HepG2 (cell line): Measurements from ENCODE around the gene PSEN2. TPM values are rescaled to one million over a fixed set of nuclear protein-coding genes. Genes with fewer than 3 reads are reported as not detected.

Source experiments
- ATF6 ChIP-seq: sonication (generic); formaldehyde crosslinking; conservative IDR thresholded peaks from 2 replicates; pipeline ENCODE4 v1.4.0; 2020; ENCODE audit warnings: missing genetic modification reagents
- BHLHE40 ChIP-seq: IDR thresholded peaks from 2 replicates; pipeline ENCODE4 v1.6.1; 2011; ENCODE audit warnings: low read length, improper control_type of control experiment
- CREB3 ChIP-seq: sonication (generic); formaldehyde crosslinking; IDR thresholded peaks from 2 replicates; pipeline ENCODE4 v1.5.0; 2020; ENCODE audit warnings: missing genetic modification reagents
- IRF9 ChIP-seq: sonication (generic); formaldehyde crosslinking; IDR thresholded peaks from 2 replicates; pipeline ENCODE4 v1.8.0; 2022; ENCODE audit warnings: missing genetic modification reagents, mild to moderate bottlenecking, borderline replicate concordance
- MAF1 ChIP-seq: sonication (generic); formaldehyde crosslinking; IDR thresholded peaks from 2 replicates; pipeline ENCODE4 v1.5.0; 2020; ENCODE audit warnings: missing genetic modification reagents, borderline replicate concordance
- MAFK ChIP-seq, 2 experiments: IDR thresholded peaks in 1 of 2; conservative IDR thresholded peaks in 1 of 2; 2 replicates each; pipeline ENCODE4 v1.6.1; 2011; ENCODE audit warnings: improper control_type of control experiment in 2 of 2, low read length in 2 of 2
- MTA1 ChIP-seq: sonication (generic); formaldehyde crosslinking; IDR thresholded peaks from 2 replicates; pipeline ENCODE4 v1.4.0; 2020; ENCODE audit warnings: missing genetic modification reagents, mild to moderate bottlenecking, borderline replicate concordance
- NFE2L2 ChIP-seq: fragments of 150-350 bp; IDR thresholded peaks from 2 replicates; pipeline ENCODE4 v1.6.1; 2014; ENCODE audit warnings: low read length
- RFX3 ChIP-seq: IDR thresholded peaks from 2 replicates; pipeline ENCODE4 v1.6.1; 2016; ENCODE audit warnings: missing biosample characterization, missing genetic modification reagents
- TARDBP ChIP-seq: sonication (generic); formaldehyde crosslinking; IDR thresholded peaks from 2 replicates; pipeline ENCODE4 v1.8.0; 2022; ENCODE audit warnings: mild to moderate bottlenecking, missing genetic modification reagents
- ZNF232 ChIP-seq: sonication (generic); formaldehyde crosslinking; IDR thresholded peaks from 2 replicates; pipeline ENCODE4 v1.4.0; 2020; ENCODE audit warnings: missing genetic modification reagents, borderline replicate concordance
- ZNF484 ChIP-seq: sonication (generic); formaldehyde crosslinking; IDR thresholded peaks from 2 replicates; pipeline ENCODE4 v1.5.1; 2020; ENCODE audit warnings: mild to moderate bottlenecking, low read depth, missing genetic modification reagents, borderline replicate concordance
- ZNF691 ChIP-seq: sonication (generic); formaldehyde crosslinking; IDR thresholded peaks from 2 replicates; pipeline ENCODE4 v1.4.0; 2020; ENCODE audit warnings: missing genetic modification reagents, low read depth, mild to moderate bottlenecking, borderline replicate concordance
- ZNF713 ChIP-seq: sonication (generic); formaldehyde crosslinking; IDR thresholded peaks from 2 replicates; pipeline ENCODE4 v1.4.0; 2020; ENCODE audit warnings: mild to moderate bottlenecking, missing genetic modification reagents
- ZNF75D ChIP-seq: sonication (generic); formaldehyde crosslinking; IDR thresholded peaks from 2 replicates; pipeline ENCODE4 v1.8.1; 2023; ENCODE audit warnings: missing genetic modification reagents, mild to moderate bottlenecking, borderline replicate concordance
- ZSCAN12 ChIP-seq: sonication (generic); formaldehyde crosslinking; IDR thresholded peaks from 2 replicates; pipeline ENCODE4 v1.9.0; 2021; ENCODE audit warnings: mild to moderate bottlenecking, missing genetic modification reagents
- polyA plus RNA-seq, 8 experiments: library from polyadenylated mRNA; depleted of rRNA in 3 of 8; stranded (reverse) in 7 of 8; unstranded in 1 of 8; fragments of >200 nt; fragmentation: Illumina TruSeq in 4 of 8; extraction: Trizol in 4 of 8; gene quantifications; 2 replicates each; pipeline versions ENCODE4 v1.2.1 to v1.2.3, GENCODE V29; 2011 to 2016; ENCODE audit warnings: low read depth in 4 of 8, missing spikeins in 1 of 8, mixed read lengths in 1 of 8; ENCODE audit not compliant: insufficient read depth in 1 of 8
- total RNA-seq, 5 experiments: library from RNA; depleted of rRNA; stranded (reverse); fragments of >200 nt; fragmentation: Illumina TruSeq; extraction: Trizol; gene quantifications; 2 replicates each; pipeline ENCODE4 v1.2.3, GENCODE V29; 2016; ENCODE audit warnings: low read depth in 1 of 5
- TF ChIP-seq, protein P1 (sequence below): sonication (generic); formaldehyde crosslinking; IDR thresholded peaks from 2 replicates; pipeline ENCODE4 v1.8.0; 2022; ENCODE audit warnings: missing genetic modification reagents, mild to moderate bottlenecking, moderate library complexity, borderline replicate concordance
- TF ChIP-seq, protein P2 (sequence below): sonication (generic); formaldehyde crosslinking; IDR thresholded peaks from 2 replicates; pipeline ENCODE4 v1.4.0; 2020; ENCODE audit warnings: low read depth, mild to moderate bottlenecking, missing genetic modification reagents
- TF ChIP-seq, protein P3 (sequence below): sonication (generic); formaldehyde crosslinking; IDR thresholded peaks from 2 replicates; pipeline ENCODE4 v1.4.0; 2020; ENCODE audit warnings: missing genetic modification reagents

PSEN2 gene
- total and polyA plus RNA-seq, 2 of the 13 experiments (the other 11 are each of a cell fraction or from before 2014, with no cell fraction given), result 5.9 to 13.1 TPM

- TF ChIP-seq, protein P1, sequence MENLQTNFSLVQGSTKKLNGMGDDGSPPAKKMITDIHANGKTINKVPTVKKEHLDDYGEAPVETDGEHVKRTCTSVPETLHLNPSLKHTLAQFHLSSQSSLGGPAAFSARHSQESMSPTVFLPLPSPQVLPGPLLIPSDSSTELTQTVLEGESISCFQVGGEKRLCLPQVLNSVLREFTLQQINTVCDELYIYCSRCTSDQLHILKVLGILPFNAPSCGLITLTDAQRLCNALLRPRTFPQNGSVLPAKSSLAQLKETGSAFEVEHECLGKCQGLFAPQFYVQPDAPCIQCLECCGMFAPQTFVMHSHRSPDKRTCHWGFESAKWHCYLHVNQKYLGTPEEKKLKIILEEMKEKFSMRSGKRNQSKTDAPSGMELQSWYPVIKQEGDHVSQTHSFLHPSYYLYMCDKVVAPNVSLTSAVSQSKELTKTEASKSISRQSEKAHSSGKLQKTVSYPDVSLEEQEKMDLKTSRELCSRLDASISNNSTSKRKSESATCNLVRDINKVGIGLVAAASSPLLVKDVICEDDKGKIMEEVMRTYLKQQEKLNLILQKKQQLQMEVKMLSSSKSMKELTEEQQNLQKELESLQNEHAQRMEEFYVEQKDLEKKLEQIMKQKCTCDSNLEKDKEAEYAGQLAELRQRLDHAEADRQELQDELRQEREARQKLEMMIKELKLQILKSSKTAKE (CRISPR knock-in tag), result no peak
- TF ChIP-seq, protein P2, sequence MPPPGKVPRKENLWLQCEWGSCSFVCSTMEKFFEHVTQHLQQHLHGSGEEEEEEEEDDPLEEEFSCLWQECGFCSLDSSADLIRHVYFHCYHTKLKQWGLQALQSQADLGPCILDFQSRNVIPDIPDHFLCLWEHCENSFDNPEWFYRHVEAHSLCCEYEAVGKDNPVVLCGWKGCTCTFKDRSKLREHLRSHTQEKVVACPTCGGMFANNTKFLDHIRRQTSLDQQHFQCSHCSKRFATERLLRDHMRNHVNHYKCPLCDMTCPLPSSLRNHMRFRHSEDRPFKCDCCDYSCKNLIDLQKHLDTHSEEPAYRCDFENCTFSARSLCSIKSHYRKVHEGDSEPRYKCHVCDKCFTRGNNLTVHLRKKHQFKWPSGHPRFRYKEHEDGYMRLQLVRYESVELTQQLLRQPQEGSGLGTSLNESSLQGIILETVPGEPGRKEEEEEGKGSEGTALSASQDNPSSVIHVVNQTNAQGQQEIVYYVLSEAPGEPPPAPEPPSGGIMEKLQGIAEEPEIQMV (CRISPR knock-in tag), result no peak
- TF ChIP-seq IRF9 (CRISPR knock-in tag) (no peak), RFX3 (CRISPR knock-in tag) (no peak), ZNF691 (no peak), NFE2L2 (peak; percentile 48), ZSCAN12 (CRISPR knock-in tag) (no peak), MAF1 (0 out of 2 replicates have a peak, but pooled peaks have one; percentile 2), ATF6 (no peak), ZNF75D (CRISPR knock-in tag) (no peak), MAFK (conservative IDR thresholded peaks at IDR 0.05 in 1 of 2, IDR thresholded peaks at IDR 0.05 in 1 of 2; ENCODE audit: low read length in 2 of 2) (0 out of 4 replicates have a peak, but pooled peaks of 1 of the 2 experiments have one; percentile 6), ZNF713 (no peak), BHLHE40 (no peak), CREB3 (no peak), MTA1 (CRISPR knock-in tag) (no peak), ZNF232 (CRISPR knock-in tag) (no peak), ZNF484 (CRISPR knock-in tag) (no peak), TARDBP (CRISPR knock-in tag) (no peak)
- TF ChIP-seq, protein P3, sequence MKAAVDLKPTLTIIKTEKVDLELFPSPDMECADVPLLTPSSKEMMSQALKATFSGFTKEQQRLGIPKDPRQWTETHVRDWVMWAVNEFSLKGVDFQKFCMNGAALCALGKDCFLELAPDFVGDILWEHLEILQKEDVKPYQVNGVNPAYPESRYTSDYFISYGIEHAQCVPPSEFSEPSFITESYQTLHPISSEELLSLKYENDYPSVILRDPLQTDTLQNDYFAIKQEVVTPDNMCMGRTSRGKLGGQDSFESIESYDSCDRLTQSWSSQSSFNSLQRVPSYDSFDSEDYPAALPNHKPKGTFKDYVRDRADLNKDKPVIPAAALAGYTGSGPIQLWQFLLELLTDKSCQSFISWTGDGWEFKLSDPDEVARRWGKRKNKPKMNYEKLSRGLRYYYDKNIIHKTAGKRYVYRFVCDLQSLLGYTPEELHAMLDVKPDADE (CRISPR knock-in tag), result 0 out of 2 replicates have a peak, but pooled peaks have one; percentile 1
Measured at GRCh38 chr1:226938903-226939437, 68.6 kb downstream of the PSEN2 start (continued).
